Measurements from ENCODE around the gene GAPDH. TPM values are rescaled to one million over a fixed set of nuclear protein-coding genes. Genes with fewer than 3 reads are reported as not detected.

GAPDH gene
- total RNA-seq, 1 donor from 2014 or later = 3,867 TPM

DNA sequence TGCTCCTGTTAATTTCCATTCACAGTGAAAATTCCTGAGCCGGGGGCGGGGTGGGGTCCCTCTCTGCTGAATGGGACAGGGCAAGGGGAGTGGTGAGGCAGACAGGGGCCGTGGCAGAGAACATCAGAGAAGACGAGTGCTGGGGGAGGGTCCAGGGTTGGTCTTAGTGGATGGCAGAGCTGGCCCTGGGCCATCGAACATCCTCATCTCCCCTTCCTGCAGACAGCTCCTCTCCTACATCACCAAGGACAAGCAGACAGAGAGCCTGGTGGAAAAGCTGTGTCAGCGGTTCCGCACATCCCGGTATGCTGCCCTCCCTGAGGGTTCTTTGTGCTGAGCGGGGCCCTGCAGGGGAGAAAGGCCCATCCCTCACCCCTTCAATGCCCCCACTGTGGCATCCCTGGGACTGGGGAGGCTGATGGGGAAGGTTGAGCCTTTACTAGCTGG, 5.0 kb upstream of the GAPDH start:
- Mint-ChIP-seq H3K4me1 (peaks cover 52% of the 10 kb centered on the region), H3K27ac (ENCODE audit: unreplicated experiment) (no peak overlapping the region), H3K9me3 (no peaks in the 10 kb centered on the region), H3K4me3 (peak overlapping the region; percentile 62), H3K36me3 (ENCODE audit: low read depth) (peaks cover 34% of the 10 kb centered on the region), H3K27me3 (ENCODE audit: low read depth) (peaks cover 13% of the 10 kb centered on the region)
- no peak for DNase-seq (ENCODE audit: low read depth, low spot score)
- TF ChIP-seq, protein P1, sequence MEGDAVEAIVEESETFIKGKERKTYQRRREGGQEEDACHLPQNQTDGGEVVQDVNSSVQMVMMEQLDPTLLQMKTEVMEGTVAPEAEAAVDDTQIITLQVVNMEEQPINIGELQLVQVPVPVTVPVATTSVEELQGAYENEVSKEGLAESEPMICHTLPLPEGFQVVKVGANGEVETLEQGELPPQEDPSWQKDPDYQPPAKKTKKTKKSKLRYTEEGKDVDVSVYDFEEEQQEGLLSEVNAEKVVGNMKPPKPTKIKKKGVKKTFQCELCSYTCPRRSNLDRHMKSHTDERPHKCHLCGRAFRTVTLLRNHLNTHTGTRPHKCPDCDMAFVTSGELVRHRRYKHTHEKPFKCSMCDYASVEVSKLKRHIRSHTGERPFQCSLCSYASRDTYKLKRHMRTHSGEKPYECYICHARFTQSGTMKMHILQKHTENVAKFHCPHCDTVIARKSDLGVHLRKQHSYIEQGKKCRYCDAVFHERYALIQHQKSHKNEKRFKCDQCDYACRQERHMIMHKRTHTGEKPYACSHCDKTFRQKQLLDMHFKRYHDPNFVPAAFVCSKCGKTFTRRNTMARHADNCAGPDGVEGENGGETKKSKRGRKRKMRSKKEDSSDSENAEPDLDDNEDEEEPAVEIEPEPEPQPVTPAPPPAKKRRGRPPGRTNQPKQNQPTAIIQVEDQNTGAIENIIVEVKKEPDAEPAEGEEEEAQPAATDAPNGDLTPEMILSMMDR (conservative IDR thresholded peaks at IDR 0.05) = no peak

DNA sequence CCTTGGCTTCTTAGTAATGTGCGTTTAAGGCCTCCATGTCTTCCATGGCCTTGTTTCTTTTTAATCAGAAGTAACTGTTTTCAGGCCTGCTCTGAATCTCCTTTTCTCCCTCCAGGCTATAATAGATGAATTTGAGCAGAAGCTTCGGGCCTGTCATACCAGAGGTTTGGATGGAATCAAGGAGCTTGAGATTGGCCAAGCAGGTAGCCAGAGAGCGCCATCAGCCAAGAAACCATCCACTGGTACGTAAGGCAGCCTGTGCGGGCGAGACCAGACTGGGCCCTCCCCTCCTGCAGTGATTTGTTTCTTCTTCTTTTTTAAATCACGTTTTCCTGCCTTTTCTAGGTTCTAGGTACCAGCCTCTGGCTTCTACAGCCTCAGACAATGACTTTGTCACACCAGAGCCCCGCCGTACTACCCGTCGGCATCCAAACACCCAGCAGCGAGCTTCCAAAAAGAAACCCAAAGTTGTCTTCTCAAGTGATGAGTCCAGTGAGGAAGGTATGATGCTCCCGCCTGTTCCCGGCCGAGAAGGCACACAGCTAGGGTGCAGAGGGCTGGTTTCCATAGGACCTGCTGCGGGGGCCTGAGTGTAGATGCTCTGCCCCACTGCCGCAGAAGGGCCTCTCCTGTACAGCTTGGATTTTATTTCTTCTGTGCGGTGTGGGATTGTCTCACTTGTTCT, 3.6 kb upstream of the GAPDH start:
- H3K27ac Mint-ChIP-seq (ENCODE audit: unreplicated experiment) = peak overlapping the region; percentile 81
- H3K4me1 Mint-ChIP-seq = peaks cover 54% of the 10 kb centered on the region
- H3K9me3 Mint-ChIP-seq = no peaks in the 10 kb centered on the region
- H3K4me3 Mint-ChIP-seq = peak overlapping the region; percentile 45
- TF ChIP-seq, protein P1 (conservative IDR thresholded peaks at IDR 0.05) = no peak
- no peak for DNase-seq (ENCODE audit: low read depth, low spot score)
- H3K27me3 Mint-ChIP-seq (ENCODE audit: low read depth) = peaks cover 18% of the 10 kb centered on the region
- H3K36me3 Mint-ChIP-seq (ENCODE audit: low read depth) = peaks cover 33% of the 10 kb centered on the region

DNA sequence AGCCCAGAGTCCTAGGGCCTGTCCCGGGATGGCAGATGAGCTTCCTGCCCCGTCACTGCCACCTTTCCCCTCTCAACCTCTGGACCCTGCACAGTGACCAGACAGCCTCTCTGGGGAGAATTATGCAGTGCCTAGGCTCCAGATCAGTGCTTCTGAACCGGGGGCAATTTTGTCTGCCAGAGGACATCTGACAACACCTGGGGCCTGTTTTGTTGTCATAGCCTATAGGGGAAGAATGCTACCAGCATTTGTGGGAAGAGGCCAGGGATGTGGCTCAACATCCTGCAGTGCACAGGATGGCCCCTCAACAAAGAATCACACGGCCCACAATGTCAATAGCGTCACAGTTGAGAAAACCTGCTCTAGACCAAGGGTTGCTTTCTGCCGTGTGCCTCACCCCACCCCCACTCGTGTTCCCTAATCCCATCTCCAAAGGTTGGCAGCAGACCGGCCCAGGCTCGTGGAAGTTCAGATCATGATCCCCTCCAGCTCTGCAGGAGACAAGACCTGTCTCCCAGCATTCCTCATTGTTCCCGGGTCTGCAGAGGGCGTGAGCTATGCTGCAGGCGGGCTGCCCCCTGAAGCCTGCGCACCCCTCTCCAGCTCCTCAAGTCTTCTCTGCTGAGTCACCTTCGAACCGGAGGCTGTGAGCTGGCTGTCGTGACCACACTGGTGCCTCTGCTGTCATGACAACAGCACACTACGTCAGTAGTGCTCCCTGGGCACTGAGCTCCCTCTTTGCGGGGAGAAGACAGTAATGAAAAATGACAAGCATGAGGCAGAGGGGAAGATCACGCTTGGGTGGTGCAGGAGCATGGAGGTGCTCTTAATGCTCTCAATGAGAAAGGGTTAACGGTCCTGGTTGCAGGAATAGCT, 2.0 kb upstream of the GAPDH start:
- peak overlapping the region; percentile 100 for H3K27ac Mint-ChIP-seq (ENCODE audit: unreplicated experiment)

DNA sequence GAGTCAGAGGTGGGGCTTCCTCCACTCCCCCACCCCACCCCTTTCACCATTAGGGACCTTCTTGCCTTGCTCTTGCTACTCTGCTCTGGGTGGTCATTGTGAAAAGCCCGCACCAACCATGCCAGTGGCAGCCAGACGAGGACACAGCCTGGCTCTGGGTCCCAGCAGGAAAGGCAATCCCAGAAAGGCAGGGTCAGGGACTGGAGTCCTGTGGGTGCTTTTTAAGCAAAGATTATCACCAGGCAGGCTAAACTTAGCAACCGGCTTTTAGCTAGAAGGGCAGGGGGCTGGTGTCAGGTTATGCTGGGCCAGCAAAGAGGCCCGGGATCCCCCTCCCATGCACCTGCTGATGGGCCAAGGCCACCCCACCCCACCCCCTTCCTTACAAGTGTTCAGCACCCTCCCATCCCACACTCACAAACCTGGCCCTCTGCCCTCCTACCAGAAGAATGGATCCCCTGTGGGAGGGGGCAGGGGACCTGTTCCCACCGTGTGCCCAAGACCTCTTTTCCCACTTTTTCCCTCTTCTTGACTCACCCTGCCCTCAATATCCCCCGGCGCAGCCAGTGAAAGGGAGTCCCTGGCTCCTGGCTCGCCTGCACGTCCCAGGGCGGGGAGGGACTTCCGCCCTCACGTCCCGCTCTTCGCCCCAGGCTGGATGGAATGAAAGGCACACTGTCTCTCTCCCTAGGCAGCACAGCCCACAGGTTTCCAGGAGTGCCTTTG, 1.2 kb upstream of the GAPDH start:
- H3K27ac Mint-ChIP-seq (ENCODE audit: unreplicated experiment) = peak overlapping the region; percentile 100
- no peaks in the 10 kb centered on the region for H3K9me3 Mint-ChIP-seq
- H3K36me3 Mint-ChIP-seq (ENCODE audit: low read depth) = peaks cover 40% of the 10 kb centered on the region
- DNase-seq (ENCODE audit: low read depth, low spot score) = peak; percentile 73
- peaks cover 39% of the 10 kb centered on the region for H3K27me3 Mint-ChIP-seq (ENCODE audit: low read depth)
- peak overlapping the region; percentile 98 for H3K4me3 Mint-ChIP-seq
- TF ChIP-seq, protein P1 (conservative IDR thresholded peaks at IDR 0.05) = no peak
- peaks cover 63% of the 10 kb centered on the region for H3K4me1 Mint-ChIP-seq

More for the DNA sequence above, 2.0 kb upstream of the GAPDH start:
- peak overlapping the region; percentile 98 for H3K4me3 Mint-ChIP-seq
- DNase-seq (ENCODE audit: low read depth, low spot score) = no peak
- no peaks in the 10 kb centered on the region for H3K9me3 Mint-ChIP-seq
- H3K27me3 Mint-ChIP-seq (ENCODE audit: low read depth) = peaks cover 33% of the 10 kb centered on the region
- H3K4me1 Mint-ChIP-seq = peaks cover 60% of the 10 kb centered on the region
- H3K36me3 Mint-ChIP-seq (ENCODE audit: low read depth) = peaks cover 37% of the 10 kb centered on the region
- TF ChIP-seq, protein P1 (conservative IDR thresholded peaks at IDR 0.05) = no peak

DNA sequence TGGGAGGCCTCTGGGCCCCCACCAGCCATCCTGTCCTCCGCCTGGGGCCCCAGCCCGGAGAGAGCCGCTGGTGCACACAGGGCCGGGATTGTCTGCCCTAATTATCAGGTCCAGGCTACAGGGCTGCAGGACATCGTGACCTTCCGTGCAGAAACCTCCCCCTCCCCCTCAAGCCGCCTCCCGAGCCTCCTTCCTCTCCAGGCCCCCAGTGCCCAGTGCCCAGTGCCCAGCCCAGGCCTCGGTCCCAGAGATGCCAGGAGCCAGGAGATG, 729 bp upstream of the GAPDH start:
- TF ChIP-seq, protein P1 (conservative IDR thresholded peaks at IDR 0.05) = no peak
- Mint-ChIP-seq H3K27ac (ENCODE audit: unreplicated experiment) (peak overlapping the region; percentile 100), H3K9me3 (no peaks in the 10 kb centered on the region), H3K4me3 (peak overlapping the region; percentile 98), H3K4me1 (peaks cover 65% of the 10 kb centered on the region), H3K36me3 (ENCODE audit: low read depth) (peaks cover 40% of the 10 kb centered on the region), H3K27me3 (ENCODE audit: low read depth) (peaks cover 41% of the 10 kb centered on the region)
- DNase-seq (ENCODE audit: low read depth, low spot score) = peak; percentile 76

All from neural crest cell (in vitro differentiated cells).